SH-SY5Y (cell line): ENCODE results near the gene SLC6A5.

Source experiments
- GATA2 ChIP-seq: IDR thresholded peaks from 2 replicates; pipeline ENCODE4 v1.6.1; 2011; ENCODE audit warnings: mild to moderate bottlenecking, low read depth, low read length
- GATA3 ChIP-seq: IDR thresholded peaks from 2 replicates; pipeline ENCODE4 v1.6.1; 2011; ENCODE audit warnings: low read depth, mild to moderate bottlenecking, low read length, moderate library complexity

GRCh38 chr11:20616920-20617319 lies 17.5 kb downstream of the SLC6A5 start:
- TF ChIP-seq GATA2 = no peak
- TF ChIP-seq GATA3 = no peak
